Measurements from ENCODE around the gene ADCY5. TPM values are rescaled to one million over a fixed set of nuclear protein-coding genes. Genes with fewer than 3 reads are reported as not detected.
A peak's percentile ranks its signal among the peaks of the same experiment; 100 is the strongest.

ADCY5 gene
- total RNA-seq, 1 donor from 2014 or later = 6.8 TPM

GRCh38 chr3:123333401-123333800 is 115.5 kb downstream of the ADCY5 start:
- Histone ChIP-seq H3K4me3 (ENCODE audit: low read length in 3 of 3) (no peak overlapping the region), H3K36me3 (ENCODE audit: control insufficient read depth in 3 of 3, insufficient read depth in 3 of 3, low read length in 3 of 3) (no peaks in the 10 kb centered on the region), H3K9ac (ENCODE audit: low read depth in 1 of 3, low read length in 3 of 3) (no peak overlapping the region), H3K27me3 (ENCODE audit: control insufficient read depth in 3 of 3, insufficient read depth in 3 of 3, low read length in 3 of 3) (peaks cover 0 to 1% (median 0%) of the 10 kb centered on the region in 3 donors), H3K27ac (ENCODE audit: low read depth, low read length) (no peak overlapping the region), H3K9me3 (ENCODE audit: control insufficient read depth in 3 of 3, low read length in 3 of 3) (no peaks in the 10 kb centered on the region), H3K4me1 (ENCODE audit: control insufficient read depth in 3 of 3, insufficient read depth in 3 of 3, low read length in 3 of 3) (peaks cover 4 to 19% (median 6%) of the 10 kb centered on the region in 3 donors)

DNA sequence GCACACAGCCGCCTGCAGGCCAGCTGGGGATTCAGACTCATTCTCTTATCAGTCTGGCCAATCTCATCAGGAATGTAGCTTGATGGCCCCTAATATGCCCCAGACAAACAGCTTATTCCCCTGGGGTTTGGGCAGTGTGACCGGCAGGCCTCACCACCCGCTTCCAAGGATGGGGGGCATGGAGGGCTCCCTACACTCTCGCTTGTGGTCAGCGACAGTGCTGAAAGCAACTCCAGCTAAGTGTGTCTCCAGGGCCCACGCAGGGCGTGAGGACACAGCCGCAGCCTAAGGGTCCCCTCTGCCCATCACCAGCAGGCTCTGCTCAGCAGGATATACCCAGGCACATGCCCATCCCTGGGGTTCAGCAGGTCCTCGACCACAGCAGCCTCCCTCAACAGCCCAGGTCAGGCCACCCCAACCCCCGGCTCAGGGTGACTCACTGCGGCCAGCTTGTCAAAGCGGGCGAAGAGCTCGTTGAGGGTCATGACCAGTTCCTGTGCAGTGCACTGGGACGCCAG is 116.7 kb downstream of the ADCY5 start:
- no peak overlapping the region for H3K27ac ChIP-seq (ENCODE audit: low read depth, low read length)
- H3K4me3 ChIP-seq (ENCODE audit: low read length in 3 of 3) = no peak overlapping the region
- H3K36me3 ChIP-seq (ENCODE audit: control insufficient read depth in 3 of 3, insufficient read depth in 3 of 3, low read length in 3 of 3) = no peaks in the 10 kb centered on the region
- peaks cover 4 to 19% (median 6%) of the 10 kb centered on the region in 3 donors for H3K4me1 ChIP-seq (ENCODE audit: control insufficient read depth in 3 of 3, insufficient read depth in 3 of 3, low read length in 3 of 3)
- H3K9me3 ChIP-seq (ENCODE audit: control insufficient read depth in 3 of 3, low read length in 3 of 3) = no peaks in the 10 kb centered on the region
- H3K9ac ChIP-seq (ENCODE audit: low read depth in 1 of 3, low read length in 3 of 3) = no peak overlapping the region
- peaks cover 0 to 3% (median 0%) of the 10 kb centered on the region in 3 donors for H3K27me3 ChIP-seq (ENCODE audit: control insufficient read depth in 3 of 3, insufficient read depth in 3 of 3, low read length in 3 of 3)

DNA sequence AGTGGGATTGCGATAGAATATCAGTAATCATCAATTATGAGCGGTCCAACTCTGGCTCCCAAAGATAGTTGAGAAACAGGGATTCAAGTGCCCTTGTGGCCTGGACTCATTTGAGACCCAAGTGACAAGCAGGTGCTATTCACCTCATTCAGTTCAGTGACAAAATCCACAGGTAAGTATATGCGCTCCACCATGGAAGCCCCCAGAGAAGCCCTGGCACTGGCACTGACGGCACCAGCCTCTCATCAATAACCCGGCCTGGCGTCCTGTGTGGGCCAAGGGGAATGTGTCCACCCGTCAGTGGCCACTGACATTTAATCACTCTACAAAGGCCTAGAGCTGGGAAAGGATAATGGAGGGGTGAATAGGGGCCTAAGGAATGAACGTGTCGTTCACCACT is 117.2 kb downstream of the ADCY5 start:
- Histone ChIP-seq H3K9me3 (ENCODE audit: control insufficient read depth in 3 of 3, low read length in 3 of 3) (no peaks in the 10 kb centered on the region), H3K4me1 (ENCODE audit: control insufficient read depth in 3 of 3, insufficient read depth in 3 of 3, low read length in 3 of 3) (peaks cover 4 to 19% (median 6%) of the 10 kb centered on the region in 3 donors), H3K9ac (ENCODE audit: low read depth in 1 of 3, low read length in 3 of 3) (no peak overlapping the region), H3K4me3 (ENCODE audit: low read length in 3 of 3) (no peak overlapping the region), H3K27ac (ENCODE audit: low read depth, low read length) (no peak overlapping the region), H3K36me3 (ENCODE audit: control insufficient read depth in 3 of 3, insufficient read depth in 3 of 3, low read length in 3 of 3) (no peaks in the 10 kb centered on the region), H3K27me3 (ENCODE audit: control insufficient read depth in 3 of 3, insufficient read depth in 3 of 3, low read length in 3 of 3) (peaks cover 0 to 3% (median 0%) of the 10 kb centered on the region in 3 donors)

DNA sequence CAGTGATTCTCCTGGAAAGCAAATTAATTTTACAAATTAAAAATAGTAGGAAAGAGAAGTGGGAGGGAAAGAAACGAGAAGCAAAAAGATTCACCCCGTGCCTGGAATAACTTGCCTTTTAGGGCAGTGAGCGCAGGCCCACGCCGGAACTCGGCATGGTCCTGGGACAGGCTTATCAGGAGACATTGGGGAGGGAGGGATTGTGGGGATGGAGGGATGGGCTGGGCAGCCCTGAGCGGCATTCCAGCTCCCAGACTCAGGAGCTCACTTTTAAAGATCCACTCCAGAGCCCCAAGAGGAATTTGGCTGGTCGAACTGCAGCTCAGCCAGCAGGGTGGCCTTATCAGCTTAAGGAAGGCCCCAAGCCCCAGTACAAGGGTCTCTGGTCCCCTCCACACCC is 117.9 kb downstream of the ADCY5 start:
- no peak overlapping the region for H3K27ac ChIP-seq (ENCODE audit: low read depth, low read length)
- peaks cover 4 to 19% (median 6%) of the 10 kb centered on the region in 3 donors for H3K4me1 ChIP-seq (ENCODE audit: control insufficient read depth in 3 of 3, insufficient read depth in 3 of 3, low read length in 3 of 3)
- peaks cover 0 to 3% (median 0%) of the 10 kb centered on the region in 3 donors for H3K27me3 ChIP-seq (ENCODE audit: control insufficient read depth in 3 of 3, insufficient read depth in 3 of 3, low read length in 3 of 3)
- no peaks in the 10 kb centered on the region for H3K36me3 ChIP-seq (ENCODE audit: control insufficient read depth in 3 of 3, insufficient read depth in 3 of 3, low read length in 3 of 3)
- no peak overlapping the region for H3K4me3 ChIP-seq (ENCODE audit: low read length in 3 of 3)
- no peaks in the 10 kb centered on the region for H3K9me3 ChIP-seq (ENCODE audit: control insufficient read depth in 3 of 3, low read length in 3 of 3)
- no peak overlapping the region for H3K9ac ChIP-seq (ENCODE audit: low read depth in 1 of 3, low read length in 3 of 3)

DNA sequence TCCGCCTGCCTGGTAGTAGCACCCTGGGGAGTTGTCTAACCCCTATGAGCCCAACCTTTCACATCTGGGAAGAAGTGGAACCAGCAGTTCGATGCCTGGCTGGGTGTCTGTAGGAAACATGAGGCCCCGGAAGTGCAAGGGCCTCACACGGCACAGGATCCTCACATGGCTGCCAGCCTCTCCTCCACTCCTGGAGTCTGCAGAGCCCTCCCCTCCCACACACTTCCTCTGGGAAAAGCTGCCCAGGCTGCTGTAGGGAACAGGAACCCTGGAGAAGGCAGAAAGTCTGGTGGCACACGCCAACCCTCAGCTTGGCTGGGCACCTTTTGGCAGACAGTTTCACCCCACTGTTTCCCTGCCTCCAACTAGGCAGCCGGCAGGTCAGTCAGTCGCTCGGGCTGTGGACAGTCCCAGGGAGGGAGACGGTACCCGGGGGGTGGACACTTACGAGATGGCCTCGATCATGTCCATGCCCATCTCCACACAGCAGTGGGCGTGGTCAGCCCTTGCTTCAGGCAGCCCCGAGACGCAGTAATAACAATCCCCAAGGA is 118.4 kb downstream of the ADCY5 start:
- H3K9ac ChIP-seq (ENCODE audit: low read depth in 1 of 3, low read length in 3 of 3) = no peak overlapping the region
- no peak overlapping the region for H3K27ac ChIP-seq (ENCODE audit: low read depth, low read length)
- H3K4me1 ChIP-seq (ENCODE audit: control insufficient read depth in 3 of 3, insufficient read depth in 3 of 3, low read length in 3 of 3) = peaks cover 4 to 19% (median 6%) of the 10 kb centered on the region in 3 donors
- H3K27me3 ChIP-seq (ENCODE audit: control insufficient read depth in 3 of 3, insufficient read depth in 3 of 3, low read length in 3 of 3) = peaks cover 0 to 3% (median 0%) of the 10 kb centered on the region in 3 donors
- no peaks in the 10 kb centered on the region for H3K9me3 ChIP-seq (ENCODE audit: control insufficient read depth in 3 of 3, low read length in 3 of 3)
- H3K4me3 ChIP-seq (ENCODE audit: low read length in 3 of 3) = no peak overlapping the region
- no peaks in the 10 kb centered on the region for H3K36me3 ChIP-seq (ENCODE audit: control insufficient read depth in 3 of 3, insufficient read depth in 3 of 3, low read length in 3 of 3)

DNA sequence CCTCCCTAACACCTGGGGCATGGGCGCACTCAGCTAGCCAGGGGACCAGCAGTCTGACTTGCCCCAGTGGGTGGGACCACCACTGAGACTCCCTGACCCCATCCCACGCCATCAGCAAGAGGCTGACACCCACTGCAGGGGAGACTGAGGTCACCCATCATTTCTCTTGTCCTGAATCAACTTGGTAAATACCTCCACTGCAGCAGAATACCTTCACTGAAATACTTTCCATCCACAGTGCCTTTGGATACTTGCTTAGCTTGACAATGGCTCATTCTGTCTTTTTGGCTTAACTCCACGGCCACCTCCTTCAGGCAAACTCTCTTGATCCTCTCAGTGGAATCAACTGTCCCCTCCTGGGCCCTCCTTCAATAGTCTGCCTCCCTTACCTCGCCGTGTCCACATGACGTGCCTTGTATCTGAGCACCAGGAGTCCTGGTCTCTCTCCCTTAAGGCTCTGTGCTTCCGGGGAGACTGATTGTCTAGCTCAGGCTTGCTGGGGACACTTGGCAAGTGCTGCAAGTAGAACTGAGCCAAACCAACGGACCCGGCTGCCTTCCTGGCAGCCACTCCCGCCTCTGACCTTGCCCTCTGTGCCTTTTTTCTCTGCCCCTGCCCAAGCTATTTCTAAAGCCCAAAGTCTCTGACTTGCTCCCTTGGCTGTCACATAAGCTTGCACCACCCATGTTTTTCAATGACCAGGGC is 119.1 kb downstream of the ADCY5 start:
- H3K36me3 ChIP-seq (ENCODE audit: control insufficient read depth in 3 of 3, insufficient read depth in 3 of 3, low read length in 3 of 3) = no peaks in the 10 kb centered on the region
- H3K4me3 ChIP-seq (ENCODE audit: low read length in 3 of 3) = no peak overlapping the region
- peaks cover 0 to 3% (median 0%) of the 10 kb centered on the region in 3 donors for H3K27me3 ChIP-seq (ENCODE audit: control insufficient read depth in 3 of 3, insufficient read depth in 3 of 3, low read length in 3 of 3)
- H3K27ac ChIP-seq (ENCODE audit: low read depth, low read length) = no peak overlapping the region
- peaks cover 4 to 19% (median 6%) of the 10 kb centered on the region in 3 donors for H3K4me1 ChIP-seq (ENCODE audit: control insufficient read depth in 3 of 3, insufficient read depth in 3 of 3, low read length in 3 of 3)
- no peaks in the 10 kb centered on the region for H3K9me3 ChIP-seq (ENCODE audit: control insufficient read depth in 3 of 3, low read length in 3 of 3)
- H3K9ac ChIP-seq (ENCODE audit: low read depth in 1 of 3, low read length in 3 of 3) = peak overlapping the region in 1 of 3 donors; percentile 8

- H3K9me3 ChIP-seq (ENCODE audit: control insufficient read depth in 3 of 3, low read length in 3 of 3) = no peaks in the 10 kb centered on the region
- no peaks in the 10 kb centered on the region for H3K36me3 ChIP-seq (ENCODE audit: control insufficient read depth in 3 of 3, insufficient read depth in 3 of 3, low read length in 3 of 3)
- H3K4me1 ChIP-seq (ENCODE audit: control insufficient read depth in 3 of 3, insufficient read depth in 3 of 3, low read length in 3 of 3) = peaks cover 4 to 19% (median 6%) of the 10 kb centered on the region in 3 donors
- no peak overlapping the region for H3K27ac ChIP-seq (ENCODE audit: low read depth, low read length)
- no peak overlapping the region for H3K9ac ChIP-seq (ENCODE audit: low read depth in 1 of 3, low read length in 3 of 3)
- H3K4me3 ChIP-seq (ENCODE audit: low read length in 3 of 3) = no peak overlapping the region
- H3K27me3 ChIP-seq (ENCODE audit: control insufficient read depth in 3 of 3, insufficient read depth in 3 of 3, low read length in 3 of 3) = peaks cover 0 to 4% (median 0%) of the 10 kb centered on the region in 3 donors
These were observed 119.8 kb downstream of the ADCY5 start for GRCh38 chr3:123328851-123329635.

DNA sequence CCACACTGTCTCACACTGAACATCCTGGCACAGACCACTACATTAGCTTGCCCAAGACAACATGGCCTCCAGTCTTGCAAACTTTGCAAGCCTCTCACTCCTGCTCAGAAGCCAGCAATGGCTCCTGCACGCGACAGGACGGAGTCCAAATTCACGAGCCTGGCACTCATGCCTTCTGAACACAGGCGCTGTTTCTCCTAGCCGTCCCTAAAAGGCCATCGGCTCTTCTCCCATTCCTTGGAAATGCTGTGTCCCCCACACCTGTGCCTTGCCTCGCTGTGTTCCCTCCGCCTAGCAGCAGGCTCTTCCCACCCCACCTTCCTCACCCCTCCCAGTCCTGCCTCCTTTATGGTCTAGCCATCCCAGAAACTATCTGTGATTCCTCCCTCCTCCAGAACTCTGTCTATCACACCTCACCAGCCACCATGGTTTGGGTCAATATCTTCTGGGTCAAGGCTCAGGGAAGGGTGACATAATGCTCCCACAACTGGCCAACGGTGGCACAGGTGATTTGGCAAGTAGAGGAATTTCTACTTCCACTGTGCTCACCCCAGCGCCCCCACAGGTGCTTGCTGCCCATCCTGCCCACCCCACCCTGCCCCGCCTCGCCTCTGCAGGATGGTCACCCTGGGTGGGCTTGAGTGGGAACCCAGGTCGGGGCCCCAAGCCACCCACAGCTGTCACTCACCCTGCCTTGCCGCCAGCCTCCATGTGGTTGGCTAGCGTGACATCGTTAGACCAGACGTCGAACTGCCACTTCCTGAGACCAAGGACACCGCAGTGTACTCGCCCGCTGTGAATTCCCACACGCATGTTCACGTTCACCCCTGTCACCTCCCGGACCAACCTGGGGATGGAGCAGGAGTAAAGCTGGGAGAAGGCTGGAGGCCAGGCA is 120.7 kb downstream of the ADCY5 start:
- Histone ChIP-seq H3K27me3 (ENCODE audit: control insufficient read depth in 3 of 3, insufficient read depth in 3 of 3, low read length in 3 of 3) (peaks cover 0 to 7% (median 0%) of the 10 kb centered on the region in 3 donors), H3K9ac (ENCODE audit: low read depth in 1 of 3, low read length in 3 of 3) (no peak overlapping the region), H3K36me3 (ENCODE audit: control insufficient read depth in 3 of 3, insufficient read depth in 3 of 3, low read length in 3 of 3) (no peaks in the 10 kb centered on the region), H3K4me3 (ENCODE audit: low read length in 3 of 3) (no peak overlapping the region), H3K9me3 (ENCODE audit: control insufficient read depth in 3 of 3, low read length in 3 of 3) (no peaks in the 10 kb centered on the region), H3K4me1 (ENCODE audit: control insufficient read depth in 3 of 3, insufficient read depth in 3 of 3, low read length in 3 of 3) (peaks cover 4 to 19% (median 6%) of the 10 kb centered on the region in 3 donors), H3K27ac (ENCODE audit: low read depth, low read length) (no peak overlapping the region)

- no peaks in the 10 kb centered on the region for H3K9me3 ChIP-seq (ENCODE audit: control insufficient read depth in 3 of 3, low read length in 3 of 3)
- peaks cover 4 to 19% (median 6%) of the 10 kb centered on the region in 3 donors for H3K4me1 ChIP-seq (ENCODE audit: control insufficient read depth in 3 of 3, insufficient read depth in 3 of 3, low read length in 3 of 3)
- H3K9ac ChIP-seq (ENCODE audit: low read depth in 1 of 3, low read length in 3 of 3) = no peak overlapping the region
- H3K27me3 ChIP-seq (ENCODE audit: control insufficient read depth in 3 of 3, insufficient read depth in 3 of 3, low read length in 3 of 3) = peaks cover 0 to 7% (median 0%) of the 10 kb centered on the region in 3 donors
- H3K27ac ChIP-seq (ENCODE audit: low read depth, low read length) = no peak overlapping the region
- no peaks in the 10 kb centered on the region for H3K36me3 ChIP-seq (ENCODE audit: control insufficient read depth in 3 of 3, insufficient read depth in 3 of 3, low read length in 3 of 3)
- no peak overlapping the region for H3K4me3 ChIP-seq (ENCODE audit: low read length in 3 of 3)
These were observed 121.4 kb downstream of the ADCY5 start for GRCh38 chr3:123327480-123327879.

Measured in skeletal muscle tissue (tissue), 4 donors.